GM23248 (cell line): ENCODE results near the gene CP.

ENCODE experiments used
- EZH2 ChIP-seq: fragments of 200-600 bp; sonication (generic); IDR thresholded peaks from 2 replicates; pipeline ENCODE4 v1.6.1; 2018; ENCODE audit warnings: antibody characterized with exemption, mild to moderate bottlenecking; ENCODE audit not compliant: insufficient read depth, poor library complexity, severe bottlenecking
- EZH2phosphoT487 ChIP-seq: fragments of 200-600 bp; sonication (generic); IDR thresholded peaks from 2 replicates; pipeline ENCODE4 v1.6.1; 2018; ENCODE audit warnings: antibody characterized with exemption, moderate library complexity, mild to moderate bottlenecking, low read depth; ENCODE audit not compliant: insufficient read depth

GRCh38 chr3:149212386-149212785 is 9.2 kb downstream of the CP start:
- TF ChIP-seq EZH2 (no peak), EZH2phosphoT487 (no peak)
